B cell (primary cell): ENCODE data around the gene PRRG4. TPM values are rescaled to one million over a fixed set of nuclear protein-coding genes. Genes with fewer than 3 reads are reported as not detected.

Source experiments
- ATAC-seq: fragments of 200-7000 bp; cut with Tn5 transposase; one replicate; pipeline ENCODE4 v1.10.0; 2021; ENCODE audit warnings: low read depth, mild to moderate bottlenecking, moderate number of reproducible peaks, moderate library complexity
- CTCF ChIA-PET: fragments of 350-600 bp; sonication (Branson Sonifier 250); formaldehyde crosslinking; loops from one replicate; lab custom pipeline; 2021; ENCODE audit warnings: antibody characterized with exemption, inconsistent platforms; lab: Charles Lee
- POLR2A ChIA-PET: fragments of 350-600 bp; sonication (Branson Sonifier 250); formaldehyde crosslinking; loops from one replicate; lab custom pipeline; 2021; ENCODE audit warnings: antibody characterized with exemption; lab: Charles Lee
- DNase-seq: peaks from one replicate; pipeline ENCODE4 v3.0.0; 2013
- H2AFZ ChIP-seq: 2 replicates; pipeline ENCODE4 v1.6.1; 2012; ENCODE audit warnings: mild to moderate bottlenecking, low read depth, low read length; ENCODE audit not compliant: insufficient read depth, poor library complexity, severe bottlenecking
- H3K27ac ChIP-seq, 2 donors: 1 replicate in 1 of 2; 2 replicates in 1 of 2; pipeline ENCODE4 v1.5.1; 2012 to 2013; ENCODE audit warnings: low read length in 2 of 2, mild to moderate bottlenecking in 2 of 2, moderate library complexity in 1 of 2
- H3K27me3 ChIP-seq, 4 experiments: fragments of 200-600 bp in 1 of 4; sonication (generic) in 1 of 4; replicated peaks in 1 of 4; 1 replicate in 2 of 4; 2 replicates in 2 of 4; pipeline versions ENCODE4 v1.6.1 to v1.7.0; 2013 to 2016; ENCODE audit warnings: low read length in 3 of 4, mild to moderate bottlenecking in 2 of 4, mixed read lengths in 1 of 4, moderate library complexity in 1 of 4; ENCODE audit not compliant: insufficient read depth in 4 of 4, control insufficient read depth in 3 of 4; ENCODE audit errors: control extremely low read depth in 1 of 4
- H3K36me3 ChIP-seq, 2 experiments: replicated peaks in 1 of 2; 1 replicate in 1 of 2; 2 replicates in 1 of 2; pipeline versions ENCODE4 v1.6.1 to v1.7.1; 2013; ENCODE audit warnings: low read length in 1 of 2; ENCODE audit not compliant: insufficient read depth in 2 of 2, control insufficient read depth in 1 of 2; ENCODE audit errors: control extremely low read depth in 1 of 2, extremely low read depth in 1 of 2
- H3K4me1 ChIP-seq, 2 donors: fragments of 200-600 bp in 1 of 2; sonication (generic) in 1 of 2; 1 replicate in 1 of 2; 2 replicates in 1 of 2; pipeline versions ENCODE4 v1.5.1 to v1.6.1; 2013 to 2017; ENCODE audit warnings: low read length in 2 of 2; ENCODE audit not compliant: control insufficient read depth in 2 of 2, insufficient read depth in 2 of 2
- H3K4me2 ChIP-seq: replicated peaks from 2 replicates; pipeline ENCODE3; 2012; ENCODE audit warnings: mild to moderate bottlenecking, low read depth, low read length; ENCODE audit not compliant: poor library complexity, severe bottlenecking
- H3K4me3 ChIP-seq, 5 experiments: fragments of 200-600 bp in 1 of 5; sonication (generic) in 1 of 5; 1 replicate in 3 of 5; 2 replicates in 2 of 5; pipeline versions ENCODE4 v1.5.1 to v1.7.0; 2011 to 2016; ENCODE audit warnings: low read length in 4 of 5, mild to moderate bottlenecking in 4 of 5, low read depth in 2 of 5, control low read depth in 1 of 5, moderate library complexity in 1 of 5; ENCODE audit not compliant: insufficient read depth in 1 of 5; ENCODE audit errors: control extremely low read depth in 1 of 5, extremely low read depth in 1 of 5
- H3K79me2 ChIP-seq: fragments of 200-600 bp; sonication (generic); one replicate; pipeline ENCODE4 v1.6.0; 2016; ENCODE audit warnings: low read length; ENCODE audit not compliant: control insufficient read depth, insufficient read depth
- H3K9ac ChIP-seq: fragments of 200-600 bp; sonication (generic); 2 replicates; pipeline ENCODE4 v1.6.1; 2017; ENCODE audit warnings: mild to moderate bottlenecking, low read length, moderate library complexity
- H3K9me3 ChIP-seq, 3 donors: one replicate each; pipeline versions ENCODE4 v1.6.1 to v1.7.1; 2013; ENCODE audit warnings: low read length in 2 of 3; ENCODE audit not compliant: control insufficient read depth in 2 of 3, insufficient read depth in 1 of 3; ENCODE audit errors: control extremely low read depth in 1 of 3
- H4K20me1 ChIP-seq: 2 replicates; pipeline ENCODE4 v1.6.0; 2012; ENCODE audit warnings: mild to moderate bottlenecking, low read length; ENCODE audit not compliant: insufficient read depth, control insufficient read depth, poor library complexity, severe bottlenecking
- H3K27ac Mint-ChIP-seq: one replicate; pipeline ENCODE4 v1.8.0; 2021; ENCODE audit warnings: mixed read lengths
- H3K27me3 Mint-ChIP-seq: one replicate; pipeline ENCODE4 v1.8.0; 2021; ENCODE audit warnings: mixed read lengths
- H3K4me1 Mint-ChIP-seq: one replicate; pipeline ENCODE4 v1.8.0; 2021; ENCODE audit warnings: mixed read lengths
- H3K4me3 Mint-ChIP-seq: one replicate; pipeline ENCODE4 v1.8.0; 2021; ENCODE audit warnings: mixed read lengths
- H3K9me3 Mint-ChIP-seq: one replicate; pipeline ENCODE4 v1.8.0; 2022; ENCODE audit warnings: mixed read lengths; ENCODE audit not compliant: insufficient read depth
- EZH2 ChIP-seq: IDR thresholded peaks from 2 replicates; pipeline ENCODE4 v1.6.1; 2012; ENCODE audit warnings: borderline replicate concordance, low read depth, mild to moderate bottlenecking, moderate library complexity, low read length; ENCODE audit not compliant: insufficient read depth, poor library complexity, severe bottlenecking
- WGBS: methylation state at CpG from one replicate; pipeline ENCODE4 v1.1.5; 2013; ENCODE audit warnings: missing lambda C conversion rate; ENCODE audit not compliant: insufficient coverage; 5-methylcytosine and 5-hydroxymethylcytosine counted together
- intact Hi-C: fragments of 100-400 bp; cut with micrococcal nuclease; formaldehyde crosslinking; loops from one replicate; pipeline ENCODE4 v1.10.0; 2022
- polyA plus RNA-seq: library from polyadenylated mRNA; depleted of rRNA; stranded (reverse); fragments of >200 nt; gene quantifications from 2 replicates; pipeline ENCODE4 v1.2.3, GENCODE V29; 2012
- total RNA-seq, 2 donors: library from RNA; stranded (reverse); fragments of 120-200 nt in 1 of 2; gene quantifications; 1 replicate in 1 of 2; 2 replicates in 1 of 2; pipeline versions ENCODE4 v1.2.3 to v1.2.4, GENCODE V29; 2013 to 2022
- TF ChIP-seq, protein P1 (sequence below): fragments of 200-600 bp; IDR thresholded peaks from one replicate; pipeline ENCODE4 v1.8.0; 2022; ENCODE audit warnings: antibody characterized with exemption, mild to moderate bottlenecking

Gene PRRG4
- total and polyA plus RNA-seq, 2 donors (not counting 1 experiment from before 2014, with no cell fraction given) = 0.07 TPM; not detected in 1

DNA sequence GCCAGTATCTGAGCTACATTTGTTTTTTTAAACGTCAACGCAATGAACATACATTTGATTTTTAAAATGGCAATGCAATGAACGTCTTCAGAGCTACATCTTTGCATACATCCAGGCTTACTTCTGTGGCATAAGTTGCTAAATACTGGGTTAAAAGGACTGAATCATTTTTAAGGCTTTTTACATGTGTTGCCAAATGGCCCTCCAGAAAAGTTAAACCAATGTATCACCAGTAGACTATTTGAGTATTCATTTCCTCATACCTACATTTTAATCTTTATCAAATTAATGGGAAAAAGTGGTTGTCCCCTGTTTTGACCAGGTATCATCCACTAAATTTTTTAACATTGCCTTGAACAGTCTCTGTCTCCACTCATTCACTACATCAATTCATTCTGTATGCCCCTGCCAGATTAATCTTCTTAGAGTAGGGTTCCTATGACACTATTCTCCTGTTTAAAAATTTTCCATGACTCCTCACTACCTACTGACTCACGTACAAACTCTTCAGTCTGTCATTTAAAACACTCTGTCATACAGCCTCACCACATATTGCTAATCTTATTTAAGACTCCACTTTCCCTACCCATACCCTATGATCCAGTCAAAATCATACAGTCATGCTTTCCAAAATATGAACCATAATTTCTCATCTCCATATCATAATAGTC is 12.4 kb upstream of the PRRG4 start:
- Mint-ChIP-seq H3K4me3 (no peak overlapping the region), H3K27me3 (no peaks in the 10 kb centered on the region), H3K9me3 (no peaks in the 10 kb centered on the region), H3K4me1 (peaks cover 5% of the 10 kb centered on the region), H3K27ac (no peak overlapping the region)
- Histone ChIP-seq H3K4me3 (no peak overlapping the region), H3K9ac (no peak overlapping the region), H2AFZ (no peak overlapping the region), H3K9me3 (no peaks in the 10 kb centered on the region), H3K79me2 (no peaks in the 10 kb centered on the region), H3K27ac (no peak overlapping the region), H3K36me3 (no peaks in the 10 kb centered on the region), H3K27me3 (no peaks in the 10 kb centered on the region), H3K4me2 (no peak overlapping the region), H3K4me1 (no peaks in the 10 kb centered on the region), H4K20me1 (no peaks in the 10 kb centered on the region)
- CTCF ChIA-PET = no interaction called here
- intact Hi-C loops = no loop called here
- TF ChIP-seq, protein P1, sequence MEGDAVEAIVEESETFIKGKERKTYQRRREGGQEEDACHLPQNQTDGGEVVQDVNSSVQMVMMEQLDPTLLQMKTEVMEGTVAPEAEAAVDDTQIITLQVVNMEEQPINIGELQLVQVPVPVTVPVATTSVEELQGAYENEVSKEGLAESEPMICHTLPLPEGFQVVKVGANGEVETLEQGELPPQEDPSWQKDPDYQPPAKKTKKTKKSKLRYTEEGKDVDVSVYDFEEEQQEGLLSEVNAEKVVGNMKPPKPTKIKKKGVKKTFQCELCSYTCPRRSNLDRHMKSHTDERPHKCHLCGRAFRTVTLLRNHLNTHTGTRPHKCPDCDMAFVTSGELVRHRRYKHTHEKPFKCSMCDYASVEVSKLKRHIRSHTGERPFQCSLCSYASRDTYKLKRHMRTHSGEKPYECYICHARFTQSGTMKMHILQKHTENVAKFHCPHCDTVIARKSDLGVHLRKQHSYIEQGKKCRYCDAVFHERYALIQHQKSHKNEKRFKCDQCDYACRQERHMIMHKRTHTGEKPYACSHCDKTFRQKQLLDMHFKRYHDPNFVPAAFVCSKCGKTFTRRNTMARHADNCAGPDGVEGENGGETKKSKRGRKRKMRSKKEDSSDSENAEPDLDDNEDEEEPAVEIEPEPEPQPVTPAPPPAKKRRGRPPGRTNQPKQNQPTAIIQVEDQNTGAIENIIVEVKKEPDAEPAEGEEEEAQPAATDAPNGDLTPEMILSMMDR = no peak
- no peak for DNase-seq
- 95% methylated on average over 3 of the region's 4 CpGs for WGBS
- ATAC-seq = no peak
- POLR2A ChIA-PET = no interaction called here

DNA sequence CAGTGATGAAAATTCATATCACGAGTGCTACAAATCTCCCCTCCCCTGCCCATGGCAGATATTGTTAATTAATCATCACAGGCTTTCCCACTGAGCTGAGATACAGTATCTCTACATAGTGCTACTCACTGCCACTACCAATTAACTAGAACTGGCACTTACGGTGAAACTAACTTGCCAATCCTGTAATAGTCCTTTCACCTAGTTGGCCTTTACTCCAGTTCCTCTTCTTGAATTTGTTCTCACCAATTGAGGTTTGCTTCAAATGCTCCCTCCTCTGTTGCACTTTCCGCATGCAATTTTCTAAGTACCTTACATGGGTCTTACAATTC is 11.9 kb upstream of the PRRG4 start:
- 96% methylated on average over 2 of the region's 3 CpGs for WGBS
- H3K4me1 Mint-ChIP-seq = peaks cover 5% of the 10 kb centered on the region
- intact Hi-C loops = no loop called here
- Histone ChIP-seq H3K9me3 (no peaks in the 10 kb centered on the region), H3K27ac (no peak overlapping the region), H4K20me1 (no peaks in the 10 kb centered on the region), H2AFZ (no peak overlapping the region), H3K36me3 (no peaks in the 10 kb centered on the region), H3K9ac (no peak overlapping the region), H3K4me3 (no peak overlapping the region), H3K4me2 (no peak overlapping the region), H3K4me1 (no peaks in the 10 kb centered on the region), H3K79me2 (no peaks in the 10 kb centered on the region), H3K27me3 (no peaks in the 10 kb centered on the region)
- POLR2A ChIA-PET = no interaction called here
- no peaks in the 10 kb centered on the region for H3K9me3 Mint-ChIP-seq
- CTCF ChIA-PET = no interaction called here
- H3K4me3 Mint-ChIP-seq = no peak overlapping the region
- TF ChIP-seq, protein P1 = no peak
- TF ChIP-seq EZH2 = no peak
- DNase-seq = no peak
- no peaks in the 10 kb centered on the region for H3K27me3 Mint-ChIP-seq
- no peak overlapping the region for H3K27ac Mint-ChIP-seq
- no peak for ATAC-seq
